Tibial nerve (tissue), 4 donors: Measurements from ENCODE around the gene MISP.

Source experiments
- CTCF ChIP-seq, 5 experiments: fragments of 200-600 bp in 3 of 5; fragments of 450-650 bp in 2 of 5; sonication (generic) in 3 of 5; IDR thresholded peaks; one replicate each; pipeline ENCODE4 v1.5.1; 2016 to 2019; ENCODE audit warnings: antibody characterized with exemption in 5 of 5, mild to moderate bottlenecking in 3 of 5, moderate library complexity in 2 of 5
- EP300 ChIP-seq, 2 donors: sonication (generic); formaldehyde crosslinking; IDR thresholded peaks; one replicate each; pipeline ENCODE4 v1.6.1; 2017; ENCODE audit warnings: antibody characterized with exemption in 2 of 2, mild to moderate bottlenecking in 1 of 2

DNA sequence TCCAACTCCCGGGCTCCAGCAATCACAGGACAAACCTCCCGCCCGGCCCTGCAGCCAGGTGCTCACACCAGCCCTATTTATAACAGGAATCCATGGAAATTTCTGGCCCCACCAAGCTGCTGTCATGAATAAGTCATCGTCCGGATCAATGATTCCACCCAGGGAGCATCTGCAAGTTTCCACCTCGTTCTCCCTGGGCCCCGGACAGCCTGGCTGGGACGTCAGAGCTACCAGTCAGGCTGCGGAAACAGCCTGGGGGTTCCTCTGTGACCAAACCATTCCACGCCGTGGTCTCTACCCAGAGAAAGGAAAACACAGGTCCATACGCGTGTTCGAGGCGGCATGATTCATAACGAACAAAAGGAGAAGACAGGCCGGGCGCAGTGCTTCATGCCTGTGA lies 25.6 kb downstream of the MISP start:
- TF ChIP-seq CTCF (IDR thresholded peaks at IDR 0.05) (no peak), EP300 (IDR thresholded peaks at IDR 0.05) (no peak)
